GM19468 (cell line): Measurements from ENCODE around the gene MAGEA8.
"Not testable (repeated sequence)": the region's sequence is repeated elsewhere in the genome, so short reads cannot be mapped to it uniquely, and the experiment has no call there.

ENCODE experiments used
- ATAC-seq: cut with Tn5 transposase; IDR thresholded peaks from one replicate; pipeline ENCODE4 v1.9.1; 2021; ENCODE audit warnings: mild to moderate bottlenecking, moderate library complexity, moderate number of reproducible peaks; ENCODE audit not compliant: unreplicated experiment; ENCODE audit errors: extremely low read depth

Gene MAGEA8

DNA sequence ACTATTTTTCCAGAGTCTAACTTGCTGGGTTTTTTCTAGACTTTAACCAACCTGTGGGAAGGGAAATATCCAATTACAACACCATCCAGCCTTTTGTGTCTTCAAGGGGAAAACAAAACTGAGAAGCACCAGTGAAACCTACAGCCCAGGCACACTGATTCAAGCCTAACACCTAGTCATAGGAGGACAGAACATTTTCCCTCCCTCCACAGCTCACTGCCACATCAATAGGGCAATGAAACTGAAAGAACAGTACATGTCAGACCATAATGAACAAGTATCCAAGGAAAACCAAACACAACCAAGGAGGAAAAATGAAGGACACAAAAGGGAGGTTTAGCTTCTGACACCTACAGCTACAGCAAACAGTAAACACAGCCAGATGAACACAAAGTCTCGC, 17.6 kb downstream of the MAGEA8 start:
- no peak for ATAC-seq

DNA sequence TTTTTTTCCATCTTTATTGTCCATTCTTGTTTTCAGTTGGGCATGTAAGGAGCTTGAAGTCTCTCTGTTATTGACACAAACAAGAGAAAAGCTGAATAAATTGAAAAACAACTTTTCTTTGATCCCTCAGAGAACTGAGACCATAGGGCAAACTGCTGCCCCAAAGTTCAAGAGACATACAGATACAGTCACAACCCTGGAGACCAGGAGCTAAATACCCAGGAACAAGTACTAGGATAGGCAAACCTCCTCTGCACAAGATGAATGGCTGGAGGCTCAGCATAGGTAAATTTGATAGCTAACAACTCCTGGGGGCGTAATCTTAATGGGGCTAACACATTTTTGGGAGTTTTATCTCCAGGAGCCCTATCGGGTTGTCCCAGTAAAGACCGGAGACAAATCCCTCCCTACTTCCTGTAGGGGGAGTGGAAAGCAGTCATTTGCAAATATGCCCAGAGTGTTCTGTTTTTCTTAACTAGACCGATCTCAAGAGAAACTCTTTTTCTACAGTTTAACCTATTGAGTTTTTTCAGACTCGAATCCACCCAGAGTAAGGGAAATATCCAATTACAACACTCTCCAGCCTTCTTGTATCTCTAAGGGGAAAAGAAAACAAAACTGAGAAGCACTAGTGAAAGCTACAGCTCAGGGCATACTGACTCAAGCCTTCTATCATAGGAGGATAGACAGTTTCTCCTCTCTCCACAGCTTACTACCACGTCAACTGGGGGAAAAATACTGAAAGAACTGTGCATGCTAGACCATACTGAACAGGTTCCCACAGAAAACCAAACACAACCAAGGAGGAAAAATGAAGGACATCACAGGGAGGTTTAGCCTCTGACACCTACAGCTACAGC, 23.1 kb downstream of the MAGEA8 start:
- ATAC-seq, result peak; percentile 76

DNA sequence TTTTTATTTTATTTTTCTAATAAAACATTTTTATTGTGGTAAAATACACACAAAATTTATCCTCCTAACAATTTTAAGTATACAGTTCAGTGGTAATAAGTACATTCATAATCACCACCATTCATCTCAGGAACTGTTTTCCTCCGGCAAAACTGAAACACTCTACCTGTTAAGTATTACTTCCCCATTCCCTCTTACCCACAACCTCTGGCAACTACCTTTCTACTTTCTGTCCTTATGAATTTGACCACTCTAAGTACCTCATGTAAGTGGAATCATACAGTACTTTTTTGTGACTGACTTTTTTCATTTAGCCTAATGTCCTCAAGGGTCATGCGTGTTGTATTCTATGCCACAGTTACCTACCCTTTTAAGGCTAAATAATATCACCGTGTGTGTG, 27.3 kb downstream of the MAGEA8 start:
- ATAC-seq, result peak; percentile 47

DNA sequence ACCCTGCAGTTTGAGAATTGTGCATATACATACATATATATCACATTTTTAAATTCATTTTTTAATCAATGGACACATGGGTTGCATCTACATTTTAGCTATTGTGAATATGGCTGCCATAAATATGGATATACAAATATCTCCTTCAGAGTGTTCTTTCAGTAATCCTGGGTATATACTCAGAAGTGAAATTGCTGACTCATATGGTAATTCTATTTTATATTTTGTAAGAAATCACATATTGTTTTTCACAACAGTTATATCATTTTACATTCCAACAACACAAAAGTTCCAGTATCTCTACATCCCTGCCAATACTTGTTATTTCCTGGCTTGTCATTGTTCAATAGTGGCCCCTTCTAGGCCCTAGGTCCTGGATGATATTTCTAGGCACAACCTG, 27.7 kb downstream of the MAGEA8 start:
- ATAC-seq, result no peak

DNA sequence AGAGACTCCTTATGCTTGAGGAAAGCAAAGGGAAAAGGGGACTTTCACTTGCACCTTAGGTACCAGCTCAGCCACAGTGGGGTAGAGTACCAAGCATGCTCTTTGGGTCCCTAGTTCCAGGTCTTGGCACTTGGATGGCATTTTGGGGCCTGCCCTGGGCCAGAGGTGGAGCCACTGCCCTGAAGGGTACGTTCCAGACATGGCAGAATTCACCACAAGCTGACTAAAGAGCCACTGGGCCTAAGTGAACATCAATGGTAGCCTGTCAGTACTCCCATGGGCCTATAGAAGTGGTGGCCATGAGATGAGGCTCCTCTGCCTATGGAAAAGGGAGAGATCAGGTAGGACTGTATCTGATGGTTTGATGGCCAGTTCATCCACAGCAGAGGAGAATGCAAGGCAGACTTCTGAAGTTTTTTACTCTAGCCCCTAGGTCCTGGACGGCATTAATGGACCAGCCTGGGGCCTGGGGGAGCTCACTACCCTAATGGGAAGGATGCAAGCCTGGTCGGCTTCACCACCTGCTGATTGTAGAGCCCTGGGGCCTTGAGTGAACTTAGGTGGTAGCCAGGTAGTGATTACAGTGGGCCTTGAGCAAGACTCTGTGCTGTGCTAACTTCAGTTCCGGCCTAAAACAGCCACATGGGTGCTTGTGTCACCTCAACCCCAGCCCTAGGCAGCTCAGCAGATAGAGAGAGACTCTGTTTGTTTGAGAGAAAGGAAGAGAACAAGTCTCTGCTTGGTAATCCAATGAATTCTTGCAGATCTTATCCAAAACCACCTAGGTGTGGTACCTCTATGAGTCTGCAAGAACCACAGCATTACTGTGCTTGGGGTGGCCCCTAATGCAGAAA, 28.6 kb downstream of the MAGEA8 start:
- no peak for ATAC-seq

DNA sequence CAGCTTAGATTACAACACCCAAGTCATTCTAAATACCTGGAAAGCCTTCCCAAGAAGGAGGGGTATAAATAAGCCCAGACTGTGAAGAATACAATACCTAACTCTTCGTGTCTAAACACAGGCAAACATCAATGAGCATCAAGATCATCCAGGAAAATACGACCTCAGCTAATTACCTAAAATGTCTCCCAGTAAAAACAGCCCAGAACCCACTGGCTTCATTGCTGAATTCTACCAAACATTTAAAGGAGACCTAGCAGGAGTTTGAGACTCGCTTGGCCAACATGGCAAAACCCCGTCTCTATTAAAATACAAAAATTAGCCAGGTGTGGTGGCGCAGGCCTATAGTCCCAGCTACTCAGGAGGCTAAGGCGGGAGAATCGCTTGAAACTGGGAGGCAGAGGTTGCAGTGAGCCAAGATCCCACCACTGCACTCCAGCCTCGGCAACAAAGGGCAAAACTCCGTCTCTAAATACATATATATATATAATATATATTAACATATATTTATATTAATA, 29.3 kb downstream of the MAGEA8 start:
- no peak for ATAC-seq

DNA sequence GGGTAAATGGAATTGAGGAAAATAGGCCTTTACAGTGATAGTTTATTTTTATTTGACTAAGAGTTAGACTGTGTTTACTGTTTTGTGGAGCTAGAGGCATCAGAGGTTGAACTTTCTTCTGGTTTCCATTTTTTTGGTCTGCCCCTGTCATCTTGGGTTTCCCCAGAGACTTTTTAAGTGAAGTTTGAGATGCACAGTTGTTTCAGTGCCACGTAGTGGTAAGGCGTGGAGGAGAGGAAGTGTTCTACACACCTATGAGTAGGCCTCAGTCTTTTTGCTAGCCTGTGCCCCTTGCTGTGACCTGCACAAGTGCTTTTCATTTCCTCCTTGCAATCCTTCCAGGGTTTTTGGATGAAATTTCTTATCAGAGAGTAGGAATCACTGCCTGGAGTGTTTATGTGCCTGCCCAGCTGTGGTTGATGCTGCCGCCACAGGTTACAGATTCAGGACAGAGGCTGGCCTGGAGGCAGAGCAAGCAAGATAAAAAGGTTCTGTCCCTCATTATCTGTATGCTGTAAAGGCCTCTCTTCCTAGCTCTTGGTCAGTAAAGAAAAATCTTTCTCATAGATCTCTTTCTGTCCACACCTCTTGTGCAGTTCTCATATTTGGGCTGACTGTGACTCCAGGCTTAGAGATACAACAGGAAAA, 35.9 kb downstream of the MAGEA8 start:
- no peak for ATAC-seq

DNA sequence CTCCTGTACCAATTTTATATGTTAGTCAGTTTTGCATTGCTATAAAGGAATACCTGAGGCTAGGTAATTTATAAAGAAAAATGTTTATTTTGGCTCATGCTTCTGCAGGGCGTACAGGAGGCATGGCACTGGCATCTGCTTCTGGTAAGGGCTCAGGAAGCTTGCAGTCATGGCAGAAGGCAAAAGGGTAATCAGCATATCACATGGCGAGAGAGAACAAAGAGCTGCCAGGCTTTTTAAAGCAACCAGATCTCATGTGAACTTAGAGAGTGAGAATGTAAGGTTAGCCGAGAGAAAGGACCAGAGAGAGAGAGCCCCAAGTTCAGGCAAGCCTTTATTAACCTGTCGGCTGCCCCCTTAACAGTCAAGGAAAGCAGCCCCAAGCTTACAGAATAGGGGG, 42.9 kb downstream of the MAGEA8 start:
- not testable (repeated sequence) for ATAC-seq

DNA sequence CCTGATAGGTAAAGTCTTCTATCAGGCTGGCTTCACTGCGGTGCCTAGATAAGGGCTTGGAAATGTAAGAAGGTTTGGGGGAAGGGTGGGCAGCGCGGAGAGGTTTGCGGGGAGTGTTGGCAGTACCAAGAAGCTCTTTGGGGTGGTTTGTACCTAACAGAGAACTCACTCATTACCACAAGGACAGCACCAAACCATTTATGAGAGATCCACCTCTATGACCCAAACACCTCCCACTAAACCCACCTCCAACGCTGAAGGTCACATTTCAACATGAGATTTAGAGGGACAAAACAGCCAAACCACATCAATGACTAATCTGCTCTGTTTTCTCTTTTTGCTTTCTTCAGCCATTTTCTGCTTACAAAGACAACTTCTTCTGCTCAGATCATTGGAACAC, 43.5 kb downstream of the MAGEA8 start:
- not testable (repeated sequence) for ATAC-seq

DNA sequence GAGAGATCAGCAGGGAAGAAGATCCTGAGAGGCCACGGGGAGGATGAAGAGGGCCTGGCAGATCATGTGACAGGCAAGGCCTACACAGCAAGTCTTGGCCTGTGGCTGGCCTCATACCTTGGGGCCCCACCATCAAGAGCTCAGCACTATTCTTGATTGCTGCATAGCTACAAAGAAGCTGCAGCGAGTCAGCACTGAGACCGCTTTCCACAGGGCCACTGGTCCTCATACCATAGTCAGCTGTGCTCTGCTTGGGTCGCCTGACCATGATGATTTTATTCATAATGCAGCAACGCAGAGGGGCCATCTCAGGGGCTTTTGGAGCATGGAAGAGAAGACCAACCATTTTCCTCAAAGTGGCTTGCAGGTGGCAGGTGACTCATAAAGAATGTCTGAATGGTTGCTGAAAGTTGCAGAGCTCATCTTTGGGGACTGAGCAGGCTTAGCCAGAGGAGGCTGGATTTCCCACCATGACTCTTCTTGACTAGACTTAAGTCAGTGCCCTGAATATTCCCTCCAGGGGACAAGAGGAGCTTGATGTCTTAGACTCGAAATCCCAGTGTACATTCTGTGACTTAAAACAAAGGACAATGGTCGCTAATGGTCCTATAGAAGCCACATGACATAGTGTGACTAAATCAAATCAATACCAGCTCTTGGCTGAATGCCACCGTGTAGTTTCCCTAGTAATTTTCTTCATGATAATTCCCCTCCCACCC, 46.4 kb downstream of the MAGEA8 start:
- not testable (repeated sequence) for ATAC-seq

DNA sequence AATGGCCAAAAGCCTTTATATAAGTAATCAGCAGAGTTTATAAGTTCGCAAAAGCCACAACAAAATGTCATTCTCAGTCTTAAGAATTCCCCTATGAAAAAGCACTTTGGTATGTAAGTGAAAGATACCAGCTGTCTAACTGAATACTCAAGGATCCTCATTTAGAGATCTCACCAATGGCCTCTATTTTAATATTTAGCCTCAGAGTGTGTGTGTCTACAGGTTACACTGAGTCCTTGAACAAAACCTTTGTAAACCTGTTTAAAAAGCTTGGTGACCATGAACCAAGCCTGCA, 46.9 kb downstream of the MAGEA8 start:
- ATAC-seq, result not testable (repeated sequence)

DNA sequence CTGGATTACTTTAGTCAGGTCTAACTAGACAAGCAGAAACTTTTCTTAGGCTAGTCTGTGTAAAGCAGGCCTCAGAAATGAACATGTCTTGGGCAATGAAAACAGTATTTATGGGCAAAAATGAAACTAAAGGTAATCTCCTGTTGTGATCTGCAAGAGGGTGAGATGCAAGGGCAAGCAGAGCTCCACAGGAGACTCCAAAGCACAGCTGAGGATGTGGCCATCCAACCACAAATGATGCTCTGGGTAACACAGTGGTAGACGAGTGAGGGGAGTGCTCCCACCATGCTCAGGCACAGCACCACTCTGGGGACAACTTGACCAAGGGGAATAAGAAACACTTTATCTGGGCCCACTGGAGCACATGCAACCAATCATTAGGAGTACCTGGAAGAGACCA, 47.7 kb downstream of the MAGEA8 start:
- ATAC-seq, result not testable (repeated sequence)

DNA sequence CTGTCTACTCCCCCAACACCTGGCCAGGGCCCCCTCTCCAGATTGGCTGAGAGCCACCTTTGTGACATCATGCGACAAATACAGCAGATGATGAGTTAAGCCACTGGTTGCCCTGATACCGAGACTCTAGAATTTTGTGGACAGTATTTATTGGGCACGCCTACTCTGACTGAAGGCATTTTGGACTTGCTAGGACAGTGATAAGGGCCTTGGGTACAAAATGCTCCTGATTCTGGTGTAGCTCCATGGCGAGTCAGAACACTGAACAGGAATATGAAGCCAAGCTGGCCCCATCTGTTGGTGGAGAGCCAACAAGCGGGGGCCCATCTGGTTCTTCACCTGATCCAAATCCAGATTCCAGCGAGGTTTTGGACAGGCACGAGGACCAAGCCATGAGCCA, 48.4 kb downstream of the MAGEA8 start, which contains the start of gene HSFX4:
Gene HSFX4 (plus strand): TSS at position 174 of the 400 bp plus-strand sequence. CDS start 72 bp downstream, at position 246.
- ATAC-seq, result not testable (repeated sequence)

DNA sequence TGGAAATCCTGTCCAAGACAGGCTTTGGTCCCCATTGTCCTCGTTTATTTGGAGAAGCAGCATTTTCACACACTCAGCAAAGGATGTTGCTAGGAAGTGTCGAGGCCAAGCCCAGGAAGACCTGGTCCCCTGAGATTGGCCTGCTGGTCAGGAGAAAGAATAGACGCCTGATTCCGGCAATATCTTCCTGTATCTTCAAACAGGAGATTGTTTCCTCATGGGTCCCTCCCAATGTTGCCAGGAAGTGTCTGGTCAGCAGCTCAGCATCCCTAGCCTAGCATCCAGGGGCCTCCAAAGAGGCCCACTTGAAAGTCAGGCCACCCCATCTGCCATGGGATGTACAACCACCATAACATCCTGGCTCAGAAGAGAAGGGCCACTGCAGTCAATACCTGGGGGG, 50.4 kb downstream of the MAGEA8 start:
- not testable (repeated sequence) for ATAC-seq

DNA sequence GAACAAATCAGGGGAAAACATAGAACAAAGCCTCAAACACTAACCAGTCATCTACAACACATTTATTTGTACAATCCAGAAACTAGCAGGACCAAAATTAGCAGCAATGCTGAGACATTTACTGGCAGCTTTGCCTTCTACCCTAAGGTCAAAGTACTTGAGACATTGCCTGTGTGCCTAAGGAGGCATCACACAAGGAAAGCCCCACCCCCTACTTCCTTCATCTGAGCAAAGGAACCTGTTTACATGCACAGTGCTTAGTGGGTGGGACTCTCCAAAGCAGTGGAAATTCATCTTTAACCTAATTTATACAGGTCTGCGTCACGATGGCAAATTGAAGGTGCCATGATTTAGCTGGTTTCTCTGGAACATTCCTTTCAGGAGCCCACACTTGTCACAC, 51.2 kb downstream of the MAGEA8 start:
- not testable (repeated sequence) for ATAC-seq

DNA sequence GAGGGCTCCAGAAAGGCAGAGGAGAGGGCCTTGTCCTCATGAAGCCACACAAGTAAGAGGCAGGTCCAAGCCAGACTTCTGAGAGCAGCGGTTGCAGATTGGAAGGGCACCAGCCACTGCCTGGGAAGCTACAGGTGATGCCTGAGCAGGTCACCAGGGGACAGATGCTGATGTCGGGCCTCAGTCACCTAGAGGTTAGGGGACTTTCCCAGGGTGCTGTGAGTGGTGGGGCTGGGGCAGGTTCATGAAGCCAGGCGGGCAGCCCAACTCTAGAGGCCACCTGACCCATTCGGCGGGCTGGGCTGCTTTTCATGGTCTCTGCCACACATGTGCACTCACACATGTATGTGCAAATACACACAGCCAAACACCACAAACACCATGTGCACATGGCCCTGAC, 52.0 kb downstream of the MAGEA8 start:
- ATAC-seq, result not testable (repeated sequence)

DNA sequence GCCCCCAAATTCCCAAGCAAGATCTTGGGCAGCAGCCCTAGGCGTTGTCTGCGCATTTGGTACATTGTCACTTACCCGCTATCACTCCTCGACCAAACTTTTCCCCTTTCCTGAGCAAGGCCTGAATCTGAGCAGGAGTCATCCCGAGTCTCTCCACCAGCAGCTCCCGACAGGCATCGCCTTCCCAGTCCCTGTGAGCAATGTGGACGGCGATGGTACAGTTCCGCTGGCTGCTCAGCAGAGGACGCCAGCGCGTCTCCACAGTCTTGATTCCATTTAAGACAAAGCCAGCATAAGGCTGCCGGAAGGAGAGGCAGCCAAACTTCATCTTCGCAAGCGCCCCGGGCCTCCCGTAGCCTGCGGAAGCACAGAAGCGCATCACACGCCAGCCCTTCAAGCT, 52.6 kb downstream of the MAGEA8 start:
- not testable (repeated sequence) for ATAC-seq
